Endothelial cell (in vitro differentiated cells): Measurements from ENCODE around the gene CEP250. TPM values are rescaled to one million over a fixed set of nuclear protein-coding genes. Genes with fewer than 3 reads are reported as not detected.

Source experiments
- DNase-seq: peaks from one replicate; pipeline ENCODE4 v3.0.0; 2021; ENCODE audit warnings: low spot score
- H3K27ac Mint-ChIP-seq: one replicate; pipeline ENCODE4 v1.8.0; 2021; ENCODE audit warnings: mixed read lengths, inconsistent platforms; ENCODE audit not compliant: unreplicated experiment
- H3K27me3 Mint-ChIP-seq: one replicate; pipeline ENCODE4 v1.8.0; 2021; ENCODE audit warnings: mild to moderate bottlenecking, moderate library complexity, mixed read lengths, inconsistent platforms; ENCODE audit not compliant: unreplicated experiment
- H3K36me3 Mint-ChIP-seq: one replicate; pipeline ENCODE4 v1.8.0; 2021; ENCODE audit warnings: mild to moderate bottlenecking, low read depth, mixed read lengths, inconsistent platforms; ENCODE audit not compliant: unreplicated experiment
- H3K4me1 Mint-ChIP-seq: one replicate; pipeline ENCODE4 v1.8.0; 2021; ENCODE audit warnings: mild to moderate bottlenecking, mixed read lengths, inconsistent platforms; ENCODE audit not compliant: unreplicated experiment
- H3K4me3 Mint-ChIP-seq: one replicate; pipeline ENCODE4 v1.8.0; 2021; ENCODE audit warnings: mild to moderate bottlenecking, mixed read lengths, inconsistent platforms; ENCODE audit not compliant: unreplicated experiment
- H3K9me3 Mint-ChIP-seq: one replicate; pipeline ENCODE4 v1.8.0; 2021; ENCODE audit warnings: mixed read lengths, inconsistent platforms; ENCODE audit not compliant: unreplicated experiment
- CTCF ChIP-seq: fragments of 200-600 bp; sonication (generic); IDR thresholded peaks from one replicate; pipeline ENCODE4 v1.5.0; 2021; ENCODE audit warnings: antibody characterized with exemption; ENCODE audit not compliant: unreplicated experiment
- total RNA-seq: library from RNA; stranded (reverse); fragmentation: NEBNext Ultra II Directional; extraction: Animal tissue kit (Norgen Biotek cat#: 25700); gene quantifications from one replicate; pipeline ENCODE4 v1.2.1, GENCODE V29; 2021; ENCODE audit not compliant: unreplicated experiment

The CEP250 gene
- total RNA-seq, 1 donor from 2014 or later: 30.7 TPM

DNA sequence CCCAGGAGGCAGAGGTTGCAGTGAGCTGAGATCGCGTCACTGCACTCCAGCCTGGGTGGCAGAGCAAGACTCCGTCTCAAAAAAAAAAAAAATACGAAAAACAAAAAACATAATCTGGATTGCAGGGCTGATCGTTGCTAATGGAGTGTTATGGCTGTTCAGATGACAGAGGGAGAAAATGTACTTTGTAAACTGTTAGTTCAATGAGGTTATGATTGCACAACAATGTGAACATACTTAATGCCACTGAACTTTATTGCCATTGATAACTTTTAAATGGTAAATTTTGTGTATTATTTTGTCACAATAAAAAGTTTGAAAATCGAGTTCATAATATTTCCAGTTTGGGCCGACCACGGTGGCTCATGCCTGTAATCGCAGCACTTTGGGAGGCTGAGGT is 63.6 kb downstream of the CEP250 start:
- H3K27ac Mint-ChIP-seq: no peak overlapping the region
- no peaks in the 10 kb centered on the region for H3K9me3 Mint-ChIP-seq
- no peak overlapping the region for H3K4me3 Mint-ChIP-seq
- no peaks in the 10 kb centered on the region for H3K4me1 Mint-ChIP-seq
- no peak for DNase-seq
- no peak for TF ChIP-seq CTCF
- peaks cover 2% of the 10 kb centered on the region for H3K27me3 Mint-ChIP-seq
- peaks cover 5% of the 10 kb centered on the region for H3K36me3 Mint-ChIP-seq

DNA sequence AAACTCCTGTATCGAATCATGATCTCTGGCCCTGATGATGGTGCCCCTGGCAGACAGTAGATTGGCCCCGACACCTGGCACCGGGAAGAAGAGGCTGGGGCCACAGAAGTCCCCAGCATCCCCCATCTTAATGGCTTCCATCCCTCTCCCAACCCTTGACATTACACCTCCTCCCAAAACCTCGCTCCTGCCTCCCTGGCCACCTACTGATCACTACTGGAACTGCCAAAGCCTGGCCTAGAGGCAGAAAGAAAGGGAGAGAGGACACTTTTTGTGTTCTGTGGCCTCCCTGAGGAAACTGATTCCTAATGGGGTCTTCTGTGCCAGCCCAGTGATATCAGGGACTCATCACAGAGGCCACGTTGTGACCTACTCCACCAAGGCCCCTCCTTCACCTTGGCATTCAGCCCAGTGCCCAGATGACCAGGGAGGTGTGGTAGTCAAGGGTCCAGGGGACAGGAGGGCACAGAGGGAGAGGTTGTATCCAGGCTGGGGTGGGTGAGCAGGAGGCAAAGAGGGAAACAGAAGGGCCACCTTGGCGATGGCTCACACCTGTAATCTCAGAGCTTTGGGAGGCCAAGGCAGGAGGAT is 68.0 kb downstream of the CEP250 start:
- DNase-seq: peak; percentile 59
- Mint-ChIP-seq H3K4me1 (no peaks in the 10 kb centered on the region), H3K9me3 (no peaks in the 10 kb centered on the region), H3K27ac (no peak overlapping the region), H3K36me3 (no peaks in the 10 kb centered on the region), H3K4me3 (no peak overlapping the region), H3K27me3 (no peaks in the 10 kb centered on the region)
- TF ChIP-seq CTCF: peak; percentile 74

DNA sequence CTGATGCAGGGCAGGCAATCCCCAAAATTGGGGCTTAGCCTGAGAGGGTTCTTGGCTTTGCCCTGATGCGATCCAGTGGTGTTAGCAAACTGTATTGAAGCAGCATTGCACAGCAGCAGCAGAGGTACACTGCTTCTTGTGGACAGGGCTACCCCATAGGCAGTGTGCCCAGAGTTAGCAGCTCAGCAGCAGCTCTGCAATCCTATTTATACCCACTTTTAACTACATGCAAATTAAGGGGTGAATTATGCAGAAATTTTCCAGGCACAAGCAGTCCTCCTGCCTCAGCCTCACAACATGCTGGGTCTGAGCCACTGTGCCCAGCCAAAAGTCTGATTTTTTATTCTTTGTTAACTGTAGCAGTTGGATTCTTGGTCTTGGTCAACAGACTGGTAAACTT is 70.2 kb downstream of the CEP250 start:
- DNase-seq: no peak
- Mint-ChIP-seq H3K4me1 (no peaks in the 10 kb centered on the region), H3K27me3 (no peaks in the 10 kb centered on the region), H3K36me3 (no peaks in the 10 kb centered on the region), H3K9me3 (no peaks in the 10 kb centered on the region), H3K4me3 (no peak overlapping the region), H3K27ac (no peak overlapping the region)
- no peak for TF ChIP-seq CTCF

GRCh38 chr20:35527122-35527769 is 71.8 kb downstream of the CEP250 start:
- no peak for DNase-seq

More at GRCh38 chr20:35527122-35527769, 71.8 kb downstream of the CEP250 start:
- Mint-ChIP-seq H3K9me3 (no peaks in the 10 kb centered on the region), H3K36me3 (no peaks in the 10 kb centered on the region), H3K27ac (no peak overlapping the region), H3K4me1 (no peaks in the 10 kb centered on the region), H3K27me3 (no peaks in the 10 kb centered on the region), H3K4me3 (no peak overlapping the region)
- TF ChIP-seq CTCF: no peak
